Esophagus muscularis mucosa (tissue), 4 donors: ENCODE results near the gene TEAD1.

Experiments
- CTCF ChIP-seq, 3 experiments: fragments of 200-600 bp in 2 of 3; fragments of 450-650 bp in 1 of 3; sonication (generic) in 2 of 3; IDR thresholded peaks; one replicate each; pipeline ENCODE4 v1.5.1; 2017 to 2019; ENCODE audit warnings: antibody characterized with exemption in 3 of 3, mild to moderate bottlenecking in 2 of 3, moderate library complexity in 1 of 3
- EP300 ChIP-seq: sonication (generic); formaldehyde crosslinking; IDR thresholded peaks from one replicate; pipeline ENCODE4 v1.6.1; 2017; ENCODE audit warnings: antibody characterized with exemption
- POLR2A ChIP-seq: fragments of 450-650 bp; IDR thresholded peaks from one replicate; pipeline ENCODE4 v1.6.1; 2017; ENCODE audit warnings: antibody characterized with exemption, moderate library complexity, mild to moderate bottlenecking, low read depth
- POLR2AphosphoS5 ChIP-seq, 2 donors: sonication (generic); formaldehyde crosslinking; IDR thresholded peaks; one replicate each; pipeline ENCODE4 v1.6.1; 2017; ENCODE audit warnings: antibody characterized with exemption in 2 of 2

GRCh38 chr11:12707500-12707880 is 33.3 kb downstream of the TEAD1 start:
- no peak for TF ChIP-seq POLR2AphosphoS5 (IDR thresholded peaks at IDR 0.05)
- TF ChIP-seq CTCF (IDR thresholded peaks at IDR 0.05) = no peak
- no peak for TF ChIP-seq EP300
- no peak for TF ChIP-seq POLR2A
